Testis (tissue), 3 donors: ENCODE measurements around the gene PAX8. TPM values are rescaled to one million over a fixed set of nuclear protein-coding genes. Genes with fewer than 3 reads are reported as not detected.

ENCODE experiments used
- DNase-seq: peaks from one replicate; pipeline ENCODE4 v3.0.0-alpha.2; 2019
- H3K27ac ChIP-seq, 2 donors: fragments of 200-600 bp; sonication (generic); one replicate each; pipeline ENCODE4 v1.5.1; 2019
- H3K27me3 ChIP-seq: fragments of 200-600 bp; sonication (generic); one replicate; pipeline ENCODE4 v1.5.1; 2019
- H3K36me3 ChIP-seq: fragments of 200-600 bp; sonication (generic); one replicate; pipeline ENCODE4 v1.5.1; 2017; ENCODE audit warnings: low read depth; ENCODE audit errors: missing control alignments
- H3K4me1 ChIP-seq: fragments of 200-600 bp; sonication (generic); one replicate; pipeline ENCODE4 v1.5.1; 2019
- H3K4me3 ChIP-seq, 2 donors: fragments of 200-600 bp; sonication (generic); one replicate each; pipeline ENCODE4 v1.5.1; 2017 to 2019
- H3K9me3 ChIP-seq: fragments of 200-600 bp; sonication (generic); one replicate; pipeline ENCODE4 v1.5.1; 2017
- CTCF ChIP-seq, 3 experiments: fragments of 450-650 bp in 2 of 3; fragments of 200-600 bp in 1 of 3; sonication (generic) in 1 of 3; IDR thresholded peaks; one replicate each; pipeline ENCODE4 v1.5.1; 2016 to 2019; ENCODE audit warnings: antibody characterized with exemption in 3 of 3, mild to moderate bottlenecking in 2 of 3, moderate library complexity in 1 of 3
- POLR2A ChIP-seq: fragments of 450-650 bp; IDR thresholded peaks from one replicate; pipeline ENCODE4 v1.6.1; 2017; ENCODE audit warnings: antibody characterized with exemption, mild to moderate bottlenecking, moderate library complexity
- WGBS, 2 donors: methylation state at CpG; one replicate each; pipeline ENCODE4 v1.1.5; 2018; 5-methylcytosine and 5-hydroxymethylcytosine counted together
- intact Hi-C: fragments of 100-400 bp; cut with DNase I; formaldehyde crosslinking; loops from one replicate; pipeline ENCODE4 v1.15.1; 2023; ENCODE audit warnings: low total_unique reads
- polyA plus RNA-seq: library from polyadenylated mRNA; stranded (reverse); fragments of 350-450 nt; fragmentation: Illumina TruSeq; extraction: RNeasy Lipid Tissue Mini Kit (QIAGEN cat#74804); gene quantifications from one replicate; pipeline ENCODE4 v1.2.3, GENCODE V29; 2014; ENCODE audit warnings: low read depth, low replicate concordance; ENCODE audit not compliant: insufficient read depth
- total RNA-seq, 2 donors: library from RNA; depleted of rRNA; stranded (reverse); fragments of >200 nt; gene quantifications; one replicate each; pipeline ENCODE4 v1.2.3, GENCODE V29; 2016

Gene PAX8
- total and polyA plus RNA-seq, 3 donors from 2014 or later: 4.7 to 22.3 (median 5.4) TPM

GRCh38 chr2:113216891-113217454 is 61.7 kb downstream of the PAX8 start:
- Histone ChIP-seq H3K36me3 (no peaks in the 10 kb centered on the region), H3K27ac (no peak overlapping the region), H3K27me3 (no peaks in the 10 kb centered on the region), H3K4me3 (no peak overlapping the region), H3K4me1 (peaks cover 28% of the 10 kb centered on the region), H3K9me3 (no peaks in the 10 kb centered on the region)
- TF ChIP-seq CTCF (IDR thresholded peaks at IDR 0.05) (no peak), POLR2A (no peak)
- intact Hi-C loops: no loop called here
- 82 to 83% methylated on average over 5 to 6 of the region's 6 CpGs for WGBS, 2 donors
- DNase-seq: no peak

GRCh38 chr2:113216321-113216720 is 62.4 kb downstream of the PAX8 start:
- Histone ChIP-seq H3K4me3 (no peak overlapping the region), H3K9me3 (no peaks in the 10 kb centered on the region), H3K27ac (no peak overlapping the region), H3K27me3 (no peaks in the 10 kb centered on the region), H3K4me1 (peaks cover 35% of the 10 kb centered on the region), H3K36me3 (no peaks in the 10 kb centered on the region)
- TF ChIP-seq CTCF (IDR thresholded peaks at IDR 0.05) (no peak), POLR2A (no peak)
- WGBS, 2 donors: 93 to 100% methylated on average over 2 of the region's 2 CpGs
- no peak for DNase-seq
- intact Hi-C loops: no loop called here

- DNase-seq: no peak
- H3K27ac ChIP-seq: no peak overlapping the region
Observed at GRCh38 chr2:113215056-113215455, 63.7 kb downstream of the PAX8 start.

GRCh38 chr2:113214141-113214540 is 64.6 kb downstream of the PAX8 start:
- WGBS, 2 donors: 76 to 81% methylated on average over 4 of the region's 4 CpGs
- H3K36me3 ChIP-seq: no peaks in the 10 kb centered on the region
- no peak overlapping the region for H3K27ac ChIP-seq
- peaks cover 33% of the 10 kb centered on the region for H3K4me1 ChIP-seq
- no peaks in the 10 kb centered on the region for H3K9me3 ChIP-seq
- DNase-seq: no peak
- H3K4me3 ChIP-seq: no peak overlapping the region
- H3K27me3 ChIP-seq: no peaks in the 10 kb centered on the region
- intact Hi-C loops: no loop called here
- TF ChIP-seq POLR2A (no peak), CTCF (IDR thresholded peaks at IDR 0.05) (no peak)

More at GRCh38 chr2:113215056-113215455, 63.7 kb downstream of the PAX8 start:
- WGBS, 2 donors: 94 to 100% methylated on average over 2 of the region's 2 CpGs
- Histone ChIP-seq H3K9me3 (no peaks in the 10 kb centered on the region), H3K4me1 (peaks cover 36% of the 10 kb centered on the region), H3K27me3 (no peaks in the 10 kb centered on the region), H3K36me3 (no peaks in the 10 kb centered on the region), H3K4me3 (no peak overlapping the region)
- intact Hi-C loops: no loop called here
- no peak for TF ChIP-seq CTCF (IDR thresholded peaks at IDR 0.05)
- TF ChIP-seq POLR2A: no peak
